Measurements from ENCODE around the gene C2orf80.

The C2orf80 gene

GRCh38 chr2:208147759-208148158, 42.1 kb downstream of the C2orf80 start:
- H3K4me1 ChIP-seq (ENCODE audit: control insufficient read depth in 2 of 2, insufficient read depth in 1 of 2, low read depth in 1 of 2, low read length in 2 of 2) = peaks cover 0 to 7% of the 10 kb centered on the region in 2 donors
- H3K79me1 ChIP-seq (ENCODE audit: low read depth, low read length) = no peaks in the 10 kb centered on the region
- no peaks in the 10 kb centered on the region for H3K36me3 ChIP-seq (replicated peaks in 1 of 2; ENCODE audit: control insufficient read depth in 2 of 2, insufficient read depth in 2 of 2, low read length in 2 of 2)
- H3K18ac ChIP-seq (ENCODE audit: low read length) = no peak overlapping the region
- H4K8ac ChIP-seq (ENCODE audit: low read depth, low read length) = no peak overlapping the region
- no peak overlapping the region for H2AK5ac ChIP-seq (ENCODE audit: low read depth, low read length)
- no peak overlapping the region for H3K4me3 ChIP-seq (ENCODE audit: low read length in 2 of 2)
- H2BK5ac ChIP-seq (ENCODE audit: low read length) = peak overlapping the region; percentile 32
- WGBS, 2 donors (ENCODE audit: extremely low coverage in 2 of 2, insufficient read length in 2 of 2, insufficient replicate concordance in 1 of 2) = no CpG with 5 or more reads among the region's 3 CpGs
- H3K4ac ChIP-seq (ENCODE audit: low read length) = no peak overlapping the region
- no peak overlapping the region for H2BK120ac ChIP-seq (ENCODE audit: low read depth, low read length)
- no peak overlapping the region for H2BK12ac ChIP-seq (ENCODE audit: low read length)
- no peaks in the 10 kb centered on the region for H3K27me3 ChIP-seq (ENCODE audit: control insufficient read depth in 3 of 3, insufficient read depth in 3 of 3, low read depth in 1 of 3, low read length in 3 of 3)
- no peaks in the 10 kb centered on the region for H3K9me3 ChIP-seq (replicated peaks in 1 of 2; ENCODE audit: control insufficient read depth in 2 of 2, insufficient read depth in 1 of 2, low read depth in 1 of 2, low read length in 2 of 2)
- H3K9ac ChIP-seq (ENCODE audit: low read depth, low read length, poor library complexity) = no peak overlapping the region
- H2BK15ac ChIP-seq (ENCODE audit: low read length) = no peak overlapping the region
- no peak overlapping the region for H4K91ac ChIP-seq (ENCODE audit: low read depth, low read length, poor library complexity)
- H3K14ac ChIP-seq (ENCODE audit: low read length) = no peak overlapping the region
- H3K27ac ChIP-seq (replicated peaks; ENCODE audit: low read length) = no peak overlapping the region
- peak overlapping the region; percentile 47 for H2AFZ ChIP-seq (ENCODE audit: low read length)
- no peak for DNase-seq (ENCODE audit: low spot score)
- no peak overlapping the region for H3K23ac ChIP-seq (ENCODE audit: low read depth, low read length, poor library complexity)
- no peak overlapping the region for H3K4me2 ChIP-seq (ENCODE audit: insufficient read depth, low read length, poor library complexity, severe bottlenecking)

GRCh38 chr2:208147008-208147407, 42.8 kb downstream of the C2orf80 start:
- H2BK120ac ChIP-seq (ENCODE audit: low read depth, low read length) = no peak overlapping the region

GRCh38 chr2:208146006-208146405, 43.8 kb downstream of the C2orf80 start, which contains the start of gene CRYGB:
Gene CRYGB (minus strand): TSS chr2:208146158. CDS start chr2:208146120, 38 bp downstream.
- WGBS, 2 donors (ENCODE audit: extremely low coverage in 2 of 2, insufficient read length in 2 of 2, insufficient replicate concordance in 1 of 2) = no CpG with 5 or more reads among the region's 6 CpGs
- H3K9me3 ChIP-seq (replicated peaks in 1 of 2; ENCODE audit: control insufficient read depth in 2 of 2, insufficient read depth in 1 of 2, low read depth in 1 of 2, low read length in 2 of 2) = no peaks in the 10 kb centered on the region
- no peaks in the 10 kb centered on the region for H3K27me3 ChIP-seq (ENCODE audit: control insufficient read depth in 3 of 3, insufficient read depth in 3 of 3, low read depth in 1 of 3, low read length in 3 of 3)
- H3K18ac ChIP-seq (ENCODE audit: low read length) = peak within 1 kb of the TSS; percentile 87
- peak within 1 kb of the TSS; percentile 94 for H2BK15ac ChIP-seq (ENCODE audit: low read length)
- H2AFZ ChIP-seq (ENCODE audit: low read length) = peak within 1 kb of the TSS; percentile 66
- peaks cover 0 to 7% of the 10 kb centered on the region in 2 donors for H3K4me1 ChIP-seq (ENCODE audit: control insufficient read depth in 2 of 2, insufficient read depth in 1 of 2, low read depth in 1 of 2, low read length in 2 of 2)
- DNase-seq (ENCODE audit: low spot score) = no peak
- peak within 1 kb of the TSS; percentile 73 for H3K23ac ChIP-seq (ENCODE audit: low read depth, low read length, poor library complexity)
- no peak within 1 kb of the TSS for H3K4me3 ChIP-seq (ENCODE audit: low read length in 2 of 2)
- no peak within 1 kb of the TSS for H3K4ac ChIP-seq (ENCODE audit: low read length)
- no peak within 1 kb of the TSS for H2AK5ac ChIP-seq (ENCODE audit: low read depth, low read length)
- no peak within 1 kb of the TSS for H3K14ac ChIP-seq (ENCODE audit: low read length)
- no peak within 1 kb of the TSS for H3K27ac ChIP-seq (replicated peaks; ENCODE audit: low read length)
- no peak within 1 kb of the TSS for H2BK5ac ChIP-seq (ENCODE audit: low read length)
- H3K36me3 ChIP-seq (replicated peaks in 1 of 2; ENCODE audit: control insufficient read depth in 2 of 2, insufficient read depth in 2 of 2, low read length in 2 of 2) = no peaks in the 10 kb centered on the region
- H3K9ac ChIP-seq (ENCODE audit: low read depth, low read length, poor library complexity) = no peak within 1 kb of the TSS
- H3K4me2 ChIP-seq (ENCODE audit: insufficient read depth, low read length, poor library complexity, severe bottlenecking) = no peak within 1 kb of the TSS
- H2BK12ac ChIP-seq (ENCODE audit: low read length) = peak within 1 kb of the TSS; percentile 73
- H4K91ac ChIP-seq (ENCODE audit: low read depth, low read length, poor library complexity) = no peak within 1 kb of the TSS
- no peak within 1 kb of the TSS for H4K8ac ChIP-seq (ENCODE audit: low read depth, low read length)
- H3K79me1 ChIP-seq (ENCODE audit: low read depth, low read length) = no peaks in the 10 kb centered on the region
- peak within 1 kb of the TSS; percentile 61 for H2BK120ac ChIP-seq (ENCODE audit: low read depth, low read length)

More at GRCh38 chr2:208147008-208147407, 42.8 kb downstream of the C2orf80 start:
- Histone ChIP-seq H3K4me2 (ENCODE audit: insufficient read depth, low read length, poor library complexity, severe bottlenecking) (no peak overlapping the region), H2BK15ac (ENCODE audit: low read length) (no peak overlapping the region), H2AK5ac (ENCODE audit: low read depth, low read length) (no peak overlapping the region), H3K4me1 (ENCODE audit: control insufficient read depth in 2 of 2, insufficient read depth in 1 of 2, low read depth in 1 of 2, low read length in 2 of 2) (peaks cover 0 to 7% of the 10 kb centered on the region in 2 donors), H3K4ac (ENCODE audit: low read length) (no peak overlapping the region), H3K18ac (ENCODE audit: low read length) (peak overlapping the region; percentile 27), H2BK5ac (ENCODE audit: low read length) (no peak overlapping the region), H4K8ac (ENCODE audit: low read depth, low read length) (no peak overlapping the region), H3K27ac (replicated peaks; ENCODE audit: low read length) (no peak overlapping the region), H3K9me3 (replicated peaks in 1 of 2; ENCODE audit: control insufficient read depth in 2 of 2, insufficient read depth in 1 of 2, low read depth in 1 of 2, low read length in 2 of 2) (no peaks in the 10 kb centered on the region), H3K27me3 (ENCODE audit: control insufficient read depth in 3 of 3, insufficient read depth in 3 of 3, low read depth in 1 of 3, low read length in 3 of 3) (no peaks in the 10 kb centered on the region), H2BK12ac (ENCODE audit: low read length) (no peak overlapping the region), H3K36me3 (replicated peaks in 1 of 2; ENCODE audit: control insufficient read depth in 2 of 2, insufficient read depth in 2 of 2, low read length in 2 of 2) (no peaks in the 10 kb centered on the region), H3K9ac (ENCODE audit: low read depth, low read length, poor library complexity) (no peak overlapping the region), H4K91ac (ENCODE audit: low read depth, low read length, poor library complexity) (no peak overlapping the region), H3K4me3 (ENCODE audit: low read length in 2 of 2) (no peak overlapping the region), H3K14ac (ENCODE audit: low read length) (no peak overlapping the region), H2AFZ (ENCODE audit: low read length) (no peak overlapping the region), H3K79me1 (ENCODE audit: low read depth, low read length) (no peaks in the 10 kb centered on the region), H3K23ac (ENCODE audit: low read depth, low read length, poor library complexity) (no peak overlapping the region)
- no peak for DNase-seq (ENCODE audit: low spot score)

GRCh38 chr2:208142925-208143799, 46.7 kb downstream of the C2orf80 start:
- H3K79me1 ChIP-seq (ENCODE audit: low read depth, low read length) = no peaks in the 10 kb centered on the region
- no CpG with 5 or more reads among the region's 14 CpGs for WGBS, 2 donors (ENCODE audit: extremely low coverage in 2 of 2, insufficient read length in 2 of 2, insufficient replicate concordance in 1 of 2)
- no peak for DNase-seq (ENCODE audit: low spot score)
- no peak overlapping the region for H2BK12ac ChIP-seq (ENCODE audit: low read length)
- peak overlapping the region; percentile 28 for H2AFZ ChIP-seq (ENCODE audit: low read length)
- peaks cover 0 to 7% of the 10 kb centered on the region in 2 donors for H3K4me1 ChIP-seq (ENCODE audit: control insufficient read depth in 2 of 2, insufficient read depth in 1 of 2, low read depth in 1 of 2, low read length in 2 of 2)
- no peak overlapping the region for H2BK15ac ChIP-seq (ENCODE audit: low read length)
- no peak overlapping the region for H3K14ac ChIP-seq (ENCODE audit: low read length)
- H4K8ac ChIP-seq (ENCODE audit: low read depth, low read length) = no peak overlapping the region
- H3K36me3 ChIP-seq (replicated peaks in 1 of 2; ENCODE audit: control insufficient read depth in 2 of 2, insufficient read depth in 2 of 2, low read length in 2 of 2) = no peaks in the 10 kb centered on the region
- no peak overlapping the region for H3K4me3 ChIP-seq (ENCODE audit: low read length in 2 of 2)
- no peak overlapping the region for H4K91ac ChIP-seq (ENCODE audit: low read depth, low read length, poor library complexity)
- H3K4me2 ChIP-seq (ENCODE audit: insufficient read depth, low read length, poor library complexity, severe bottlenecking) = no peak overlapping the region
- no peak overlapping the region for H3K4ac ChIP-seq (ENCODE audit: low read length)
- no peak overlapping the region for H3K18ac ChIP-seq (ENCODE audit: low read length)
- no peak overlapping the region for H3K9ac ChIP-seq (ENCODE audit: low read depth, low read length, poor library complexity)
- no peaks in the 10 kb centered on the region for H3K27me3 ChIP-seq (ENCODE audit: control insufficient read depth in 3 of 3, insufficient read depth in 3 of 3, low read depth in 1 of 3, low read length in 3 of 3)
- no peak overlapping the region for H2BK5ac ChIP-seq (ENCODE audit: low read length)
- H2BK120ac ChIP-seq (ENCODE audit: low read depth, low read length) = no peak overlapping the region
- H3K27ac ChIP-seq (replicated peaks; ENCODE audit: low read length) = no peak overlapping the region
- H2AK5ac ChIP-seq (ENCODE audit: low read depth, low read length) = no peak overlapping the region
- H3K23ac ChIP-seq (ENCODE audit: low read depth, low read length, poor library complexity) = no peak overlapping the region
- no peaks in the 10 kb centered on the region for H3K9me3 ChIP-seq (replicated peaks in 1 of 2; ENCODE audit: control insufficient read depth in 2 of 2, insufficient read depth in 1 of 2, low read depth in 1 of 2, low read length in 2 of 2)

Data from neuronal stem cell (in vitro differentiated cells).